GM19324 (cell line): ENCODE data around the gene DMD.
"Not testable (repeated sequence)": the region's sequence is repeated elsewhere in the genome, so short reads cannot be mapped to it uniquely, and the experiment has no call there.

Experiments
- ATAC-seq: cut with Tn5 transposase; IDR thresholded peaks from one replicate; pipeline ENCODE4 v1.9.1; 2021; ENCODE audit warnings: mild to moderate bottlenecking, moderate library complexity; ENCODE audit not compliant: unreplicated experiment, low FRiP score

DMD gene

GRCh38 chrX:31397119-31397518 is 1814.2 kb downstream of the DMD start:
- ATAC-seq, result no peak

GRCh38 chrX:31392513-31392912 is 1818.8 kb downstream of the DMD start:
- ATAC-seq, result no peak

DNA sequence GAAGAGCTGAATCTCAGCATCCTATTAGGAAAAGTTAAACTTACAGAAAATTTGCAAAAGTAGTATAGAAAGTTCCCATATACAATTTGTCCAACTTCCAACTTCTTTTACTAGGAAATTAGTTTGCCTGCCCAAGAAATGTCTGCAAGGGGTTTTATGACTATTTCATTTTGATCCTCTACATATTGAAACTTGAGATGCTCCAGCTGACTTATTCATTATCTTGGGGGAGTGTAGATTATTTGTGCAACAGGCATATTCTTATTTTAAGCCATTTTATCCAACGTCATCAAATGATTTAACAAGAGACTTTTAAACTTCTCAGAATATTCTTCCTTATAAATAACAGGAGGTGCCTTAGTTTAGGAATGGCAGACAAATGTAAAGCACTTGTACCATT is 1822.4 kb downstream of the DMD start:
- ATAC-seq, result no peak

GRCh38 chrX:31384471-31384870 is 1826.9 kb downstream of the DMD start:
- ATAC-seq, result no peak

- no peak for ATAC-seq
Observed at GRCh38 chrX:31383991-31384390, 1827.4 kb downstream of the DMD start.

- ATAC-seq, result not testable (repeated sequence)
Observed at GRCh38 chrX:31378973-31379372, 1832.4 kb downstream of the DMD start.

DNA sequence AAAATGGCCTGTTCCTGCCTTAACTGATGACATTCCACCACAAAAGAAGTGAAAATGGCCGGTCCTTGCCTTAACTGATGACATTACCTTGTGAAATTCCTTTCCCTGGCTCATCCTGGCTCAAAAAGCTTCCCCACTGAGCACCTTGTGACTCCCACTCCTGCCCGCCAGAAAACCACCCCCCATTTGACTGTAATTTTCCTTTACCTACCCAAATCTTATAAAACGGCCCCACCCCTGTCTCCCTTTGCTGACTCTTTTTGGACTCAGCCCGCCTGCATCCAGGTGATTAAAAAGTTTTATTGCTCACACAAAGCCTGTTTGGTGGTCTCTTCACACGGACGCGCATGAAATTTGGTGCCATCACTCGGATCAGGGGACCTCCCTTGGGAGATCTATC is 1833.5 kb downstream of the DMD start:
- ATAC-seq, result not testable (repeated sequence)

DNA sequence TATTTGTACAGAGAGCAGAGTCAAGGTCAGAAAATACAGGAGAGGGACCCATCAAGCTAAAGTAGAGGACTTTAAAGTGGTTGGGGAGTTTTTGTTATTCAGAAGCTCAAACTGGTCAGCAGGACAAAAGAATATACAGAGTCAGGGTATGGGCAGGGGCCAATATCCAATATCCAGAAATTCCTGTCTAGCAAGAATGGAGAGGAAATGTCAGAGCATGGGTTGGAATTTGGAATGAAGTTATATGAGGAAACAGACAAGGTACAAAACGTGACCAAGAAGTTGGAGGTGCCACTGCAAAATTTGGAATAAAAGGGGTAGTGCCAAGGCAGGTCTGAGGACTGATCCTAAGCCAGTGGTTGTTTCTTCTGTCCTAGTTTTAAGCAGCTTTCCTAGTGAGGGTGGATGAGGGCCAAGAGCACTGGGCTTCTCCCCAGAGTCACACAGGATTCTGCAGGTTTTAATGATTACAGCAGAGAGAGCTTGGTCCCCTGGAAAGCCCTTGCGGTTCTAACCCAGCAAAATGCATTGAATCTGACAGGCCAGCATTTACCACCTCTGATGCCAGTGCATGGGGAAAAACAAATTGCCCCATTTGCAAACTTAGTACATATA is 1834.8 kb downstream of the DMD start:
- no peak for ATAC-seq

DNA sequence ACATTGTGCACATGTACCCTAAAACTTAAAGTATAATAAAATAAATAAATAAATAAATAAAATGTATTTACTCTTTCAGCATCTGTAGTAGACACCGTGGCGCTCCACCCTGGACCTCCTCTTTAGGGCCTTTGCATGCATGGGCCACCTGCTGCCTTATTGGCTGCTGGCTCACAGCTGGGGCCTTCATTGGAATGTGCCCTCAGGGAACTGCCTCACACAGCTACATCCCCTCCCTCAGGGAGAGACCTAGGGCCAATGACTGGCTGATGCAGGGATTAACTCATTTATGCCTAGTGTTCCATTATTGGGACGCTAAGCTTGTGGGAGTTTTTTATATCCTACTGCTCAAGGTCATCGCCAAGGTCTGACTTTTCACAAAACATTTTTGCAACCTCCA is 1836.6 kb downstream of the DMD start:
- no peak for ATAC-seq

DNA sequence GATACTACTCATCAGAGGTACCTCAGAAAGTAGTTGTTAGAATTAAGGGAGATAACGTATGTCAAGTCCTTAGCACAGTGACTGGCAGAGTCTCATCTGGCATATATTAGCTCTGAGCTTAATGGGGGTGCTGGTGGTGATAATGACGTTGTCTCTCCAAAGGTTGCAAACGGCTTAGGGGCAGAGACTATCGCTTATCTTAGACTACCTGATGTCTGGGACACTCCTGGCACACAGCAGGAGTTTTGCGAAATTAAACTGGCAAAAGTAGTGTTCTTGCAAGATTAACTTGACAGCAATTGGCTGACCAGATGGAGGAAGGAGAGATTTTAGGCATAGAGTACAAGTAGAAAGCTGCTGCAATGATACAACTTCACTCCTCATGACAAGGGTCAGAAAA is 1839.4 kb downstream of the DMD start:
- ATAC-seq, result no peak

GRCh38 chrX:31367816-31368215 is 1843.5 kb downstream of the DMD start:
- ATAC-seq, result no peak

GRCh38 chrX:31366041-31366440 is 1845.3 kb downstream of the DMD start:
- ATAC-seq, result no peak

- ATAC-seq, result no peak
Observed at GRCh38 chrX:31356275-31357212, 1854.8 kb downstream of the DMD start.

DNA sequence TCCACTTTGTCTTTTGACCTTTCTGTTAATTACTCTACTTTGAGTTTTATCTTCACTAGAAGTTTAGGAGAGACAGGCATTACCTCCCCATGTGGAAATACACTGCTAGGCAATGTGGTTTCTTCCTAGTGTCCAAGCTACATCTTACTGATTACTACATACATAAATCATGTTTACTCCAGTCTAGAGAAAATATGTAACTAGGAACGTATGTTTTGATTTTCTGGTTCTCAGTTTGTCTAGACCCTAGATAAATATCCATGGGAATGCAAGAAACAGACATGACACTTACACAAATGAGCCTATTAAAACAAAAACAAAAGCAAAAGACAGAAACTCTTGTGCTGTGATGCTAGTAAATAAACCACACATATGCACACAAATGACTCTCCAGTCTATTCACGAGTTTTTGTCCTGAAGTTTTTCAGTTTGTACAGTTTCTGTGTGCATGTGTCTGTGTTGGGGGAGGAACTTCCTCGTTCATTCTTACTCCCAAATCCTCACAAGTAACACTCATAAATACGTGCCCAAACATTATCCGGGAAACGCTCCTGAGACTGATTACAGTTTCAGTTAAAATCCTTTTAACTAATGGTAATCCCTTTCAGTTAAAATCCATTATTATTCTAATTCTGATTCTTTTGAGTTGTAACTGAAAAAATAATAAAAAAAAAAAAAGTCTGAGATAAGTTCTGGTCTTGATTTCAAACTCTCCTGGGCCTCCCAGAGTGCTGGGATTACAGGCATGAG is 1856.0 kb downstream of the DMD start:
- no peak for ATAC-seq

DNA sequence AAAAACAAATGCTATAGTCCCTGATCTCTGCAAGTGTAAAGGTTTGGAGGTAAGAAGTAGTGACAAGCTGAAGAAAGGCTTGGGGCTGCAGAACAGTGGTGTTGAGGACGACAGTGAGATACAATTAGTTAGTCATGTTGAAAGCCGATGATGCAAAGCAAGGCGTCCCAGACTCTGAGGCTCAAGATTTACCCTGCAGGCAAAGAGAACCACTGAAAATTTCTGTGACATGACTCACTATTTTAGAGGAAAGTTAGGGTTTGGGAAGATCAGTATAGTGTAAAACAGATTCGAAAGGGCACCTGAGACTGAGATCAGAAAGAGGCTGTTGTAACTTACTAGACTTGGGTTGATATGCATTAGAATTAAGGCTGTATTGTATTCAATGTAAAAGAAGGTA is 1858.3 kb downstream of the DMD start:
- ATAC-seq, result no peak

- ATAC-seq, result no peak
Observed at GRCh38 chrX:31350808-31351074, 1860.6 kb downstream of the DMD start.

DNA sequence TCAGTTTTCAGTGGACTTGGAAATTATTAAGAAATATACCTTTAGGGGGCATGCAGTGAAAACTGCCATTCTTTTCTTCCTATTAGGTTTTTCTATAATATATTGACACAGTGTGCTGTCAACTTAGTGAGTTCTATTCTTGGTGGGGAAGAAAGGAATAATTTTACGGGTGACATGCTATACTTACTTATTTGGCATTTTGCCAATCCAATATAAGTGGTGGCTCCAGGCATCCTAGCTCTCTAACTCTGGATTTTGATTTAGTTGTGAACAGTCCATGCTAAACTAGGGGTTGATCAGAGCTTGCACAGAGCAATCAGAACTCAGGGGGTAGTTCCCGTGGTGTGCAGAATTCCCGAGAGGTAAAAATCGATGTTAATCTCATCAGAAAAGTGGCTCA is 1861.8 kb downstream of the DMD start:
- no peak for ATAC-seq

- ATAC-seq, result no peak
Observed at GRCh38 chrX:31340587-31340986, 1870.8 kb downstream of the DMD start.

DNA sequence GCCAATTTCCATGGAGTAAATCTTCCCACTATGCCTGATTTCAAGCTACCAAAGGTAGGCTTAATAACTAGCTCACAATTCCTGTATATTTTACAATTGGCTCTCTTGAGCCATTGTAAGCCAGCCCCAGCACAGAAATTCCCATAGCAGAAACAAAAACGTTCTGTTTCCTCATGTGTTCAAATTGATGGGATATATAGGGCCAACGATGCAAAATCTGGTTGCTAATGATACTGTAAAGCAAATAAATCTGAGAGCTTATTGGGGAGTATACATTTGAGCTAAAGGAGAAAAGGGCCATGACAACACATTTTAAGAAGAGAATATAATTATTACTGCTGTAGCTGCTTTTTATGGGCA is 1872.4 kb downstream of the DMD start:
- ATAC-seq, result no peak

- no peak for ATAC-seq
Observed at GRCh38 chrX:31337332-31337731, 1874.0 kb downstream of the DMD start.

GRCh38 chrX:31336419-31336818 is 1874.9 kb downstream of the DMD start:
- no peak for ATAC-seq

GRCh38 chrX:31334997-31335396 is 1876.4 kb downstream of the DMD start:
- no peak for ATAC-seq
